ENCODE data around the gene CARD10. TPM values are rescaled to one million over a fixed set of nuclear protein-coding genes. Genes with fewer than 3 reads are reported as not detected.
"Not testable (repeated sequence)": the region's sequence is repeated elsewhere in the genome, so short reads cannot be mapped to it uniquely, and the experiment has no call there.

The CARD10 gene
- total and polyA plus RNA-seq, 2 of the 8 experiments (the other 6 are each of a cell fraction or from before 2014, with no cell fraction given) = 13.5 to 14.4 TPM

DNA sequence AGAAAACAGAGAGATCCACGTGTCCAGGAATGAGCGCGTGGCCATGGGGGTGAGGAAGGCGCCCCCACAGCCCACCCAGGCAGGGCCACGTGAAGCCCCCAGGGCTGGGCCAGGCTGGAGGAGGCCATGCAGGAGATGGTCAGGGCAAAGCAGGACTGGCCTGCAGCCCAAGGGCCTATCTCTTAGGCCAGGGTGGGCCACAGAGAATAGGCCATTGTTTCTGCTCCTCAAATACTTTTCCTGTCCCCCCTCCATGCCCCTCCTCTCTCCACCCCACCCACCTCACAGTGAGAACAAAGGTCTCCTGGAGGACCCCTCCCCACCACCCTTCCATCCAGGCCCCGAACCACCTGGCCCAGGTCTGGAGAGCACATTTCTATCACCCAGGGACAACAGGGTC, 32.8 kb upstream of the CARD10 start (continued):
- TF ChIP-seq RXRA (IDR thresholded peaks at IDR 0.05; ENCODE audit: insufficient read depth, low read depth, low read length) (no peak), TAF1 (IDR thresholded peaks at IDR 0.05; ENCODE audit: low read depth, low read length) (no peak)

DNA sequence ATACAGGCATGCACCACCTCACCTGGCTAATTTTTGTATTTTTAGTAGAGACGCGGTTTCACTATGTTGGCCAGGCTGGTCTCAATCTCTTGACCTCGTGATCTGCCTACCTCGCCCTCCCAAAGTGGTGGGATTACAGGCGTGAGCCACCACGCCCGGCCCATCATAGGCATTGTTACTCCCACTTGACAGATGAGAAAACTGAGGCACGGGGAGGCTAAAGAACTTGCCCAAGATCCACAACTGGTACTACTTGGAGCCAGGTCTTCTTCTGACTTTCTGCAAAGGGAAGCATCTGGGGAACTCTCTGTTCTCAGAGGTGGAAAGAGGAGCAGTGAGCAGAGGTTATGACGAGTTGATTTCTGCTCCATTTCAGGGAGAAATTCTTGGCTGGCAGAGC, 31.7 kb upstream of the CARD10 start:
- H3K9ac ChIP-seq (replicated peaks in 1 of 4; ENCODE audit: extremely low read depth in 1 of 4, low read depth in 3 of 4, low read length in 3 of 4); H3K4me2 ChIP-seq (ENCODE audit: insufficient read depth in 1 of 2, low read depth in 2 of 2, low read length in 2 of 2); H3K4me3 ChIP-seq (ENCODE audit: extremely low read depth in 1 of 4, insufficient read depth in 2 of 4, low read depth in 3 of 4, low read length in 4 of 4); H2AFZ ChIP-seq (ENCODE audit: low read length); H3K27ac ChIP-seq (ENCODE audit: low read depth, low read length); DNase-seq (ENCODE audit: low read depth in 1 of 2, low spot score in 2 of 2); H3K9me3 ChIP-seq (ENCODE audit: insufficient read depth in 2 of 2, low read depth in 1 of 2, low read length in 1 of 2); H3K79me2 ChIP-seq (ENCODE audit: control insufficient read depth in 1 of 2, insufficient read depth in 2 of 2, low read length in 2 of 2); H3K27me3 ChIP-seq (replicated peaks in 1 of 4; ENCODE audit: control insufficient read depth in 3 of 4, extremely low read depth in 1 of 4, insufficient read depth in 3 of 4, low read length in 3 of 4); H2AK5ac ChIP-seq (ENCODE audit: low read depth, low read length); H3K4ac ChIP-seq (replicated peaks; ENCODE audit: insufficient read length, low read depth, low read length); H2BK15ac ChIP-seq (ENCODE audit: low read length); H3K14ac ChIP-seq (ENCODE audit: insufficient read length); H4K91ac ChIP-seq (replicated peaks; ENCODE audit: insufficient read length, low read length); H3K18ac ChIP-seq (ENCODE audit: extremely low read depth, low read length); H4K20me1 ChIP-seq (replicated peaks in 1 of 2; ENCODE audit: control insufficient read depth in 1 of 2, insufficient read depth in 2 of 2, low read length in 2 of 2); H4K5ac ChIP-seq (ENCODE audit: insufficient read length, low read depth, low read length); H3K79me1 ChIP-seq (ENCODE audit: low read depth, low read length); H4K8ac ChIP-seq (ENCODE audit: extremely low read depth, insufficient read depth, low read length); H2BK120ac ChIP-seq (replicated peaks; ENCODE audit: low read depth, low read length); H3K56ac ChIP-seq (replicated peaks; ENCODE audit: insufficient read length, low read depth, low read length); FAIRE-seq; H3K23ac ChIP-seq (ENCODE audit: insufficient read length); H3K23me2 ChIP-seq (ENCODE audit: low read depth, low read length); H3K36me3 ChIP-seq (ENCODE audit: control insufficient read depth in 2 of 4, insufficient read depth in 4 of 4, low read length in 3 of 4): not testable (repeated sequence)
- ChIA-PET POLR2A (ENCODE audit: partially characterized antibody) (interaction anchor here (13.2 kb wide), 1 partner anchor 15 kb away, joined by 198 read pairs; the partner anchor contains the start of gene CDC42EP1), CTCF (ENCODE audit: partially characterized antibody) (interaction anchor here (0.7 to 16.8 kb wide), 6 partner anchors 9 to 56 kb away, joined by 3 to 1347 read pairs (median 3); partner anchors contain the start of genes CDC42EP1 and LGALS2)
- peaks cover under 1 to 27% (median 11%) of the 10 kb centered on the region in 4 experiments for H3K4me1 ChIP-seq (replicated peaks in 1 of 4; ENCODE audit: control insufficient read depth in 3 of 4, insufficient read depth in 4 of 4, low read length in 3 of 4)
- 82% methylated on average over 9 of the region's 9 CpGs; no CpG with 5 or more reads in 1 of the 2 experiments for WGBS, 2 experiments (ENCODE audit: extremely low coverage in 1 of 2, insufficient coverage in 1 of 2, insufficient read length in 1 of 2, insufficient replicate concordance in 2 of 2, low coverage in 1 of 2, low lambda C conversion rate in 2 of 2, missing lambda C conversion rate in 1 of 2)
- H2BK12ac ChIP-seq (ENCODE audit: low read depth, low read length) = 0 out of 2 replicates have a peak overlapping the region, but pooled peaks have one; percentile 90
- H2BK5ac ChIP-seq (ENCODE audit: low read depth, low read length) = 0 out of 2 replicates have a peak overlapping the region, but pooled peaks have one; percentile 24
- peak overlapping the region; percentile 91; the same call in 1 of the 2 replicates for H2BK20ac ChIP-seq (ENCODE audit: low read length)
